Kidney epithelial cell (primary cell): ENCODE measurements around the gene KCNQ1. TPM values are rescaled to one million over a fixed set of nuclear protein-coding genes. Genes with fewer than 3 reads are reported as not detected.

Experiments
- DNase-seq: peaks from one replicate; pipeline ENCODE4 v3.0.0-alpha.2; 2010; ENCODE audit warnings: low read depth
- H3K27me3 ChIP-seq: 2 replicates; pipeline ENCODE4 v1.6.0; 2011; ENCODE audit warnings: low read length; ENCODE audit not compliant: control insufficient read depth, insufficient read depth
- H3K36me3 ChIP-seq: 2 replicates; pipeline ENCODE4 v1.5.1; 2011; ENCODE audit warnings: low read length; ENCODE audit not compliant: control insufficient read depth, insufficient read depth
- H3K4me3 ChIP-seq: 2 replicates; pipeline ENCODE4 v1.5.1; 2011; ENCODE audit warnings: low read depth, mild to moderate bottlenecking, control low read depth, low read length
- CTCF ChIP-seq: IDR thresholded peaks from 2 replicates; pipeline ENCODE4 v1.5.1; 2011; ENCODE audit warnings: mild to moderate bottlenecking, moderate library complexity, low read length, control low read depth, inconsistent platforms; ENCODE audit not compliant: insufficient read depth, poor library complexity, severe bottlenecking
- total RNA-seq: library from RNA; depleted of rRNA; stranded (reverse); fragments of >200 nt; gene quantifications from 2 replicates; pipeline ENCODE4 v1.2.3, GENCODE V29; 2015

Gene KCNQ1
- total RNA-seq, 1 donor from 2014 or later = 2.3 TPM

DNA sequence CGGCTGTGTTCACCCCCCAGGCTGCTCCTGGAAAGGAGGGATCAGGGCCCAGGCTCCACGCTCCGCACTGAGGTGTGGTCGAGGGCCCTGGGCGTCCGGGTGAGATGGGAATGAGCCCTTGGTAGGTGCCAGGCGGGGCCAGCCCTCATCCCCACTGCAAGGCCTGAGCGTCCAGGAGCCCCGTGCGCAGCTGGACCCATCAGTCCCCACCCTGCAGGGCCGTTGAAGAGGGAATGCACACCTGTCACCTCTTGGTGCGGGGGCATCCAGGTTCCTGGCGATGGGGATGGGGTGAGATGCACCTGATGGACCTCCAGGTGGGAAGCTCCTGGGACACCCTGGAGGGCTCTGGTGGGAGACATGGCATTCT, 72.2 kb downstream of the KCNQ1 start:
- peaks cover 12% of the 10 kb centered on the region for H3K27me3 ChIP-seq
- TF ChIP-seq CTCF = no peak
- DNase-seq = no peak

DNA sequence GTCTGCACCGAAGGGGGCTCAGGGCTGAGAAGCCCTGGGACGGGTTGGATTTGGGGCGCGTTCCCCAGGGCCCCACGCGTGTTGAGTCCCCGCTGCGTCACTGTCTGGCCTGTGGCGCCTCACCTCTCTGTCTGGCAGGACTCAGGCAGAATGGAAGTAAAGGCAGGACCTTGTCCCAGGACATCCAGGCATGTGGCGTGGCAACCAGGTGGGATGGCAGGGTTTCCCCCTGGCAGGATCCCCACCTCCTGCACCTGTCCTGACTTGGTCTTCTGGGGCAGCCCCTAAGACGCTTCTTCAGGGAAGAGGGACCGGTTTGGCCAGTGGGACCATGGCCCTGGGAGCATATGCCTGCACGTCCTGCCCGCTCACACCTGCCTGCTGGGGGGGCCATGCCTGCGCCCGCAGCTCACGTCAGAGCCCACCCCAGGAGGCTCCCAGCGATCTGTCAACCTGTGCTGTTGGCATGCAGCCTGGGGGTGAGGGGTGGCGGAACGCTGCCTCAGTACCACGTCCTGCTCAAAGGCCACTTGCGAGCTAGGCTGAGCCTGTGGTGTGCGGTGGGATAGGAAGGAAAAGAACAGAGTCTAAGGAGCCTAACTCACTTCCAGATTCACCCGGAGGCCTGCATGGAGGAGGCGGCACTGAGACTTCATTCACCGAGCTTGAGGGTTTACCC, 72.7 kb downstream of the KCNQ1 start:
- no peak for DNase-seq
- Histone ChIP-seq H3K36me3 (no peaks in the 10 kb centered on the region), H3K4me3 (no peak overlapping the region), H3K27me3 (peaks cover 12% of the 10 kb centered on the region)
- TF ChIP-seq CTCF = no peak

More for the DNA sequence above, 72.2 kb downstream of the KCNQ1 start:
- Histone ChIP-seq H3K4me3 (no peak overlapping the region), H3K36me3 (no peaks in the 10 kb centered on the region)

DNA sequence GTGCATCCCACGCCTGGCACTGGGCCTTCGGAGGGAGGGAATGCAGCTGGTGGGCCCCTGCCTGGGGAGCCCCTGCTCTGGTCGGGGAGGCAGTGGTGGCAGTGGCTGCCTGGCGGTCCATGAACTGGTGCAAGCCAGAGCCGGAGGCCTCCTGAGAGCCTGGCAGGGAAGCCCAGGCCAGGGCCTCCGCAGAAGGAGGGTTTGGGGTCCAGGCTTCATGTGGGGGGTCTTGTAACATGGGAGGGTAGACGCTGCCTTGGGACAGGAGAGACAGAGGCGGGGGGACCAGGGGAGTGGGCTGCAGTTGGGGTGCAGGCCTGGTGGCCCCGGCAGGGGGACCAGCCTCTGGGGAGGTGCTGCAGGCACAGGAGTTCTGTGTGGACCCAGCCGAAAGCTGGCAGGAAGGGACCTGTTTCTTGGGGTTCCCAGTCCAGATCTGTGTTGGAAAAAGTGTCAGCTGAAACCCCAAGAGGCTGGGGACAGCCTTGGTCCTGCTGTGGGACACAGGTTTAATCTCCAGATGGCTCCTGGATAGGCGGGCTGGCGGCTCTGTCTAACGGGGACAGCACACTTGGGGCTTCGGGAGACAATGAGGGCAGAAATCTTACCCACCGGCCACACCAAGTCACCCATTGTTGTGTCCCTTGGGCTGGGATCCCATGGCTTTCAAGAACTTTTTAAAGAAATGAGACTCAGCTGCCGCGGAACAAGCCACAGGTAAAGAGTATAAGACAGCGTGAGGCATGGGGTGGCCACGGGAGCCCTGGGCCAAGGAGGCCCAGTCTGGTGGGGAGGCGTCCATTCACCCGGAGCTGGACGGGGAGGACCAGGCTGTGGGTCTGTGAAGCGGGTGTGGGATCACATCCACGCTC, 73.5 kb downstream of the KCNQ1 start:
- Histone ChIP-seq H3K36me3 (no peaks in the 10 kb centered on the region), H3K27me3 (peaks cover 14% of the 10 kb centered on the region), H3K4me3 (no peak overlapping the region)
- no peak for TF ChIP-seq CTCF
- DNase-seq = no peak

DNA sequence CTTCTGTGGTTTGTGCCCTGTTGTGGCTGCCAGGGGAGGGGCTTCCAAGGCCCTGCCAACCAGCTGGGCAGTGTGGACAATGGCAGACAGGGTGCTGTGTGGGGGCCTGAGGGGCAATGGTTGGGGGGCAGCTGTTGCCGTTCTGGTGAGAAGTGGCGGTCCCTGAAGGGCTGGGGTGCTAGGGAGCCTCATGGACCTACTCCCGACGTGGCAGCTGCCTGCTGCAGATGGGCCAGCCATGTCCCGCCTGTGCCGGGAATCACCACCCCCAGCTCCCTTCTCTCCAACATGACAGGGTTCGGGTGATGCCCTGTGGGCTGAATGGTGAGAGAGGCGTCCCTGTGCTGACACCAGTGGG, 74.2 kb downstream of the KCNQ1 start:
- no peaks in the 10 kb centered on the region for H3K36me3 ChIP-seq
- no peak for TF ChIP-seq CTCF
- H3K27me3 ChIP-seq = peaks cover 14% of the 10 kb centered on the region
- H3K4me3 ChIP-seq = no peak overlapping the region
- DNase-seq = no peak

- Histone ChIP-seq H3K4me3 (no peak overlapping the region), H3K36me3 (no peaks in the 10 kb centered on the region), H3K27me3 (peaks cover 14% of the 10 kb centered on the region)
- no peak for TF ChIP-seq CTCF
- DNase-seq = no peak
These were observed 74.7 kb downstream of the KCNQ1 start for GRCh38 chr11:2519517-2519861.
